ENCODE results near the gene HSD17B14. TPM values are rescaled to one million over a fixed set of nuclear protein-coding genes. Genes with fewer than 3 reads are reported as not detected.

HSD17B14 gene
- total and polyA plus RNA-seq, 2 of the 13 experiments (the other 11 are each of a cell fraction or from before 2014, with no cell fraction given): 0.58 to 1.2 TPM

DNA sequence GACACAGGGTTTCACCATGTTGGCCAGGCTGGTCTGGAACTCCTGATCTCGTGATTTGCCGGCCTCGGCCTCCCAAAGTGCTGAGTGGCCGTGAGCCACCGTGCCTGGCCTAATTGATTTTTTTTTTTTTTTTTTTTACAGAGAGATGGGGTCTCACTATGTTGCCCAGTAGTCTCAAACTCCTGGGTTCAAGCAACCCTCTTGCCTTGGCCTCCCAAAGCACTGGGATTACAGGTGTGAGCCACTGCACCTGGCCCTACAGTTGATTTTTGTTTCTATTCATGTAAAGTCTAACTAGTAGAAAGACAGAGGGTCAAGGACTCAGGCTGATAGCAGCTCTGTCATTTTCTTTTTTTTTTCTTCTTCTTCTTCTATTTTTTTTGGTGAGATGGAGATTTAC is 59.2 kb downstream of the HSD17B14 start:
- FAIRE-seq: no peak
- intact Hi-C loops (cut with micrococcal nuclease; ENCODE audit: unreplicated experiment): no loop called here

DNA sequence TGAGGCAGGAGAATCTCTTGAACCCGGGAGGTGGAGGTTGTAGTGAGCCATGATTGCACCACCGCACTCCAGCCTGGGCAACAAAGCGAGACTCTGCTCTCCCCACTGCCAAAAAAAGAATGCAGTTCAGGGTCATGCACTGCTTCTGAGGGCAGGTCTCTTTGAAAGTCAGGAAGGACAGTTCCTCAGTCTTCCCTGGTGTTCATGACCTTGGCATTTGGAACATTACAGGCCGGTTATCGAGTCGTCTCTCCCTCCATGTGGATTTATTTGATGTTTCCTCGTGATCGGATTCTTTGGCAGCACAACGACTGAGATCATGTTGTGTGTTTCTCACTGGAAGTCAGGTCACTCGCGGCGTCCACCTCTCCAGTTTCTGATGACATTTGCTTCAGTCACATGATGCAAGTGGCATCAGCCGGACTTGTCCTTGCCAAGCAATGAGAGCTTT is 63.8 kb downstream of the HSD17B14 start:
- ChIA-PET CTCF (ENCODE audit: low intra/inter-chr PET ratio, low total read pairs) (no interaction called here), POLR2A (interaction anchor here (0.6 to 1.9 kb wide), 5 partner anchors 11 to 189 kb away, joined by 3 to 4 read pairs (median 3); partner anchors contain the start of gene PPP1R15A)
- 5% methylated on average over 12 of the region's 13 CpGs for WGBS (ENCODE audit: low lambda C conversion rate)
- Histone ChIP-seq H3K36me3 (replicated peaks in 1 of 2; ENCODE audit: control insufficient read depth in 1 of 2, insufficient read depth in 2 of 2, low read length in 2 of 2) (no peaks in the 10 kb centered on the region), H3K4me2 (ENCODE audit: low read depth, low read length) (peak overlapping the region; percentile 73), H3K27ac (ENCODE audit: extremely low read length, insufficient read depth, low read length) (peak overlapping the region; percentile 57), H3K9me3 (ENCODE audit: low read length) (no peaks in the 10 kb centered on the region), H3K4me1 (ENCODE audit: insufficient read depth, low read length) (peaks cover 76% of the 10 kb centered on the region), H4K20me1 (ENCODE audit: insufficient read depth, low read length) (no peaks in the 10 kb centered on the region), H3K27me3 (ENCODE audit: control insufficient read depth in 1 of 2, insufficient read depth in 2 of 2, low read length in 2 of 2) (no peaks in the 10 kb centered on the region), H3K79me2 (ENCODE audit: insufficient read depth, low read length) (no peaks in the 10 kb centered on the region), H3K4me3 (replicated peaks in 1 of 3; ENCODE audit: insufficient read depth in 1 of 3, low read depth in 2 of 3, low read length in 3 of 3) (peak overlapping the region in 1 of 3 experiments; percentile 10; a peak in 1 of 6 replicates), H2AFZ (ENCODE audit: low read length) (no peak overlapping the region), H3K9ac (ENCODE audit: insufficient read depth, low read depth, low read length) (no peak overlapping the region)
- peak; percentile 74 for FAIRE-seq
- in situ Hi-C loops (cut with HindIII; ENCODE audit: extremely low pct_ligation_motif_present, low pct_unique_long_range_greater_than_20kb): no loop called here
- intact Hi-C loops (cut with micrococcal nuclease; ENCODE audit: unreplicated experiment): loop anchor here (2.0 kb wide), 1 partner anchor 18 kb away; the partner anchor contains the start of gene FGF21
- peak; percentile 94 for DNase-seq (ENCODE audit: low spot score)
- ATAC-seq: peak; percentile 64
- BruUV-seq (replicated peaks): no TSS peak
- TF ChIP-seq FOXK2 (IDR thresholded peaks at IDR 0.05) (peak; percentile 60; the same call in 1 of the 2 replicates), TCF7 (IDR thresholded peaks at IDR 0.05; ENCODE audit: low read depth) (peak; percentile 59), ZNF557 (CRISPR knock-in tag; IDR thresholded peaks at IDR 0.05) (no peak), RFXANK (CRISPR knock-in tag; IDR thresholded peaks at IDR 0.05) (no peak), KLF13 (CRISPR knock-in tag; IDR thresholded peaks at IDR 0.05) (no peak), ZNF160 (CRISPR knock-in tag; IDR thresholded peaks at IDR 0.05) (no peak), ZNF121 (CRISPR knock-in tag; IDR thresholded peaks at IDR 0.05) (peak; percentile 99)
- TF ChIP-seq, protein P1, sequence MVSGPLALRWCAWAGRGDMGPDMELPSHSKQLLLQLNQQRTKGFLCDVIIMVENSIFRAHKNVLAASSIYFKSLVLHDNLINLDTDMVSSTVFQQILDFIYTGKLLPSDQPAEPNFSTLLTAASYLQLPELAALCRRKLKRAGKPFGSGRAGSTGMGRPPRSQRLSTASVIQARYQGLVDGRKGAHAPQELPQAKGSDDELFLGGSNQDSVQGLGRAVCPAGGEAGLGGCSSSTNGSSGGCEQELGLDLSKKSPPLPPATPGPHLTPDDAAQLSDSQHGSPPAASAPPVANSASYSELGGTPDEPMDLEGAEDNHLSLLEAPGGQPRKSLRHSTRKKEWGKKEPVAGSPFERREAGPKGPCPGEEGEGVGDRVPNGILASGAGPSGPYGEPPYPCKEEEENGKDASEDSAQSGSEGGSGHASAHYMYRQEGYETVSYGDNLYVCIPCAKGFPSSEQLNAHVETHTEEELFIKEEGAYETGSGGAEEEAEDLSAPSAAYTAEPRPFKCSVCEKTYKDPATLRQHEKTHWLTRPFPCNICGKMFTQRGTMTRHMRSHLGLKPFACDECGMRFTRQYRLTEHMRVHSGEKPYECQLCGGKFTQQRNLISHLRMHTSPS (CRISPR knock-in tag; IDR thresholded peaks at IDR 0.05; ENCODE audit: low read depth): no peak
- TF ChIP-seq, protein P2, sequence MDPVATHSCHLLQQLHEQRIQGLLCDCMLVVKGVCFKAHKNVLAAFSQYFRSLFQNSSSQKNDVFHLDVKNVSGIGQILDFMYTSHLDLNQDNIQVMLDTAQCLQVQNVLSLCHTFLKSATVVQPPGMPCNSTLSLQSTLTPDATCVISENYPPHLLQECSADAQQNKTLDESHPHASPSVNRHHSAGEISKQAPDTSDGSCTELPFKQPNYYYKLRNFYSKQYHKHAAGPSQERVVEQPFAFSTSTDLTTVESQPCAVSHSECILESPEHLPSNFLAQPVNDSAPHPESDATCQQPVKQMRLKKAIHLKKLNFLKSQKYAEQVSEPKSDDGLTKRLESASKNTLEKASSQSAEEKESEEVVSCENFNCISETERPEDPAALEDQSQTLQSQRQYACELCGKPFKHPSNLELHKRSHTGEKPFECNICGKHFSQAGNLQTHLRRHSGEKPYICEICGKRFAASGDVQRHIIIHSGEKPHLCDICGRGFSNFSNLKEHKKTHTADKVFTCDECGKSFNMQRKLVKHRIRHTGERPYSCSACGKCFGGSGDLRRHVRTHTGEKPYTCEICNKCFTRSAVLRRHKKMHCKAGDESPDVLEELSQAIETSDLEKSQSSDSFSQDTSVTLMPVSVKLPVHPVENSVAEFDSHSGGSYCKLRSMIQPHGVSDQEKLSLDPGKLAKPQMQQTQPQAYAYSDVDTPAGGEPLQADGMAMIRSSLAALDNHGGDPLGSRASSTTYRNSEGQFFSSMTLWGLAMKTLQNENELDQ (CRISPR knock-in tag; IDR thresholded peaks at IDR 0.05; ENCODE audit: borderline replicate concordance): no peak

More for the DNA sequence above, 59.2 kb downstream of the HSD17B14 start:
- H3K4me2 ChIP-seq (ENCODE audit: low read depth, low read length): no peak overlapping the region
- no peak for DNase-seq (ENCODE audit: low spot score)
- no peak overlapping the region for H2AFZ ChIP-seq (ENCODE audit: low read length)
- no peaks in the 10 kb centered on the region for H4K20me1 ChIP-seq (ENCODE audit: insufficient read depth, low read length)
- H3K36me3 ChIP-seq (replicated peaks in 1 of 2; ENCODE audit: control insufficient read depth in 1 of 2, insufficient read depth in 2 of 2, low read length in 2 of 2): no peaks in the 10 kb centered on the region
- peak; percentile 87 for TF ChIP-seq ZNF121 (CRISPR knock-in tag; IDR thresholded peaks at IDR 0.05)
- TF ChIP-seq U2AF1 (optimal IDR thresholded peaks at IDR 0.05; ENCODE audit: low read depth, low read length): no peak
- TF ChIP-seq, protein P3, sequence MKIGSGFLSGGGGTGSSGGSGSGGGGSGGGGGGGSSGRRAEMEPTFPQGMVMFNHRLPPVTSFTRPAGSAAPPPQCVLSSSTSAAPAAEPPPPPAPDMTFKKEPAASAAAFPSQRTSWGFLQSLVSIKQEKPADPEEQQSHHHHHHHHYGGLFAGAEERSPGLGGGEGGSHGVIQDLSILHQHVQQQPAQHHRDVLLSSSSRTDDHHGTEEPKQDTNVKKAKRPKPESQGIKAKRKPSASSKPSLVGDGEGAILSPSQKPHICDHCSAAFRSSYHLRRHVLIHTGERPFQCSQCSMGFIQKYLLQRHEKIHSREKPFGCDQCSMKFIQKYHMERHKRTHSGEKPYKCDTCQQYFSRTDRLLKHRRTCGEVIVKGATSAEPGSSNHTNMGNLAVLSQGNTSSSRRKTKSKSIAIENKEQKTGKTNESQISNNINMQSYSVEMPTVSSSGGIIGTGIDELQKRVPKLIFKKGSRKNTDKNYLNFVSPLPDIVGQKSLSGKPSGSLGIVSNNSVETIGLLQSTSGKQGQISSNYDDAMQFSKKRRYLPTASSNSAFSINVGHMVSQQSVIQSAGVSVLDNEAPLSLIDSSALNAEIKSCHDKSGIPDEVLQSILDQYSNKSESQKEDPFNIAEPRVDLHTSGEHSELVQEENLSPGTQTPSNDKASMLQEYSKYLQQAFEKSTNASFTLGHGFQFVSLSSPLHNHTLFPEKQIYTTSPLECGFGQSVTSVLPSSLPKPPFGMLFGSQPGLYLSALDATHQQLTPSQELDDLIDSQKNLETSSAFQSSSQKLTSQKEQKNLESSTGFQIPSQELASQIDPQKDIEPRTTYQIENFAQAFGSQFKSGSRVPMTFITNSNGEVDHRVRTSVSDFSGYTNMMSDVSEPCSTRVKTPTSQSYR (CRISPR knock-in tag; IDR thresholded peaks at IDR 0.05; ENCODE audit: borderline replicate concordance): no peak
- TF ChIP-seq HMG20B (CRISPR knock-in tag; conservative IDR thresholded peaks at IDR 0.05): no peak
- H3K27me3 ChIP-seq (ENCODE audit: control insufficient read depth in 1 of 2, insufficient read depth in 2 of 2, low read length in 2 of 2): no peaks in the 10 kb centered on the region; a peak in 1 of 5 replicates
- no peak overlapping the region for H3K4me3 ChIP-seq (replicated peaks in 1 of 3; ENCODE audit: insufficient read depth in 1 of 3, low read depth in 2 of 3, low read length in 3 of 3)
- peaks cover 67% of the 10 kb centered on the region for H3K4me1 ChIP-seq (ENCODE audit: insufficient read depth, low read length)
- no peak overlapping the region for H3K27ac ChIP-seq (ENCODE audit: extremely low read length, insufficient read depth, low read length)
- H3K9me3 ChIP-seq (ENCODE audit: low read length): no peaks in the 10 kb centered on the region
- 22% methylated on average over 5 of the region's 5 CpGs for WGBS (ENCODE audit: low lambda C conversion rate)
- no TSS peak for BruUV-seq (replicated peaks)
- no peak for ATAC-seq
- no peaks in the 10 kb centered on the region for H3K79me2 ChIP-seq (ENCODE audit: insufficient read depth, low read length)
- CTCF ChIA-PET (ENCODE audit: low intra/inter-chr PET ratio, low total read pairs): no interaction called here
- H3K9ac ChIP-seq (ENCODE audit: insufficient read depth, low read depth, low read length): no peak overlapping the region
- in situ Hi-C loops (cut with HindIII; ENCODE audit: extremely low pct_ligation_motif_present, low pct_unique_long_range_greater_than_20kb): no loop called here
- POLR2A ChIA-PET: no interaction called here

All from HepG2 (cell line).